T-helper 1 cell treated with Interleukin-12 subunit alpha and Interleukin-12 subunit beta and Interleukin-4 antibody, amounts not matched to agents 30 ng/mL and 1 ng/mL, for 36 hours (primary cell): ENCODE data around the gene SNAPIN. TPM values are rescaled to one million over a fixed set of nuclear protein-coding genes. Genes with fewer than 3 reads are reported as not detected.

Experiments
- intact Hi-C: fragments of 100-400 bp; cut with micrococcal nuclease; formaldehyde crosslinking; loops from one replicate; pipeline ENCODE4 v1.15.1; 2024
- total RNA-seq: library from RNA; stranded (reverse); gene quantifications from 2 replicates; pipeline ENCODE4 v1.2.3, GENCODE V29; 2022

The SNAPIN gene
- total RNA-seq, 1 donor from 2014 or later, result 36.2 TPM

- intact Hi-C loops, result loop anchor here (5.0 kb wide), 1 partner anchor 654 kb away; the partner anchor contains the start of gene ATP8B2
Observed at GRCh38 chr1:153673511-153673910, 15.0 kb downstream of the SNAPIN start.

GRCh38 chr1:153677718-153678518 is 19.4 kb downstream of the SNAPIN start:
- intact Hi-C loops, result loop anchor here (1.0 kb wide), 2 partner anchors 71 to 308 kb away; partner anchors contain the start of gene RAB13

GRCh38 chr1:153678519-153679336 is 20.2 kb downstream of the SNAPIN start, which contains the start of gene NPR1:
TSS of gene NPR1 (plus strand) at chr1:153678688. CDS start at chr1:153679109, 421 bp downstream.
- intact Hi-C loops, result no loop called here

DNA sequence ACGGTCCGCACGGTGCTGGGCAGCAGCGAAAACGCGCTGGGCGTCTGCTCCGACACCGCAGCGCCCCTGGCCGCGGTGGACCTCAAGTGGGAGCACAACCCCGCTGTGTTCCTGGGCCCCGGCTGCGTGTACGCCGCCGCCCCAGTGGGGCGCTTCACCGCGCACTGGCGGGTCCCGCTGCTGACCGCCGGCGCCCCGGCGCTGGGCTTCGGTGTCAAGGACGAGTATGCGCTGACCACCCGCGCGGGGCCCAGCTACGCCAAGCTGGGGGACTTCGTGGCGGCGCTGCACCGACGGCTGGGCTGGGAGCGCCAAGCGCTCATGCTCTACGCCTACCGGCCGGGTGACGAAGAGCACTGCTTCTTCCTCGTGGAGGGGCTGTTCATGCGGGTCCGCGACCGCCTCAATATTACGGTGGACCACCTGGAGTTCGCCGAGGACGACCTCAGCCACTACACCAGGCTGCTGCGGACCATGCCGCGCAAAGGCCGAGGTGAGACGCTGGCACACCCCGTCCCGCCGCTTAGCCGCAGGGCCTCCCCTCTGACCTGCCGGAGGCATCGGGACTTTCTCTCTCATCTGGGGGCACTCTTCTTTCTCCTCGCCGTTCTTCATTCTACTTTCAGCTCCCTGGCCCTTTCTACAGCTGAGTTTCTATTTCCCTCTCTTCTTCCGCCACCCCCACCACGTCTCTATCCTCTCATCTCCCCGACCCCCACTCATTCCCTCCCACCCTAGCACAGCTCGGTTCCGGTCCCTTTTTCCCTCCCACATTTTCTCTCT is 21.0 kb downstream of the SNAPIN start:
- intact Hi-C loops, result no loop called here

GRCh38 chr1:153680120-153680403 is 21.6 kb downstream of the SNAPIN start:
- intact Hi-C loops, result no loop called here

GRCh38 chr1:153682730-153683129 is 24.2 kb downstream of the SNAPIN start:
- intact Hi-C loops, result no loop called here

DNA sequence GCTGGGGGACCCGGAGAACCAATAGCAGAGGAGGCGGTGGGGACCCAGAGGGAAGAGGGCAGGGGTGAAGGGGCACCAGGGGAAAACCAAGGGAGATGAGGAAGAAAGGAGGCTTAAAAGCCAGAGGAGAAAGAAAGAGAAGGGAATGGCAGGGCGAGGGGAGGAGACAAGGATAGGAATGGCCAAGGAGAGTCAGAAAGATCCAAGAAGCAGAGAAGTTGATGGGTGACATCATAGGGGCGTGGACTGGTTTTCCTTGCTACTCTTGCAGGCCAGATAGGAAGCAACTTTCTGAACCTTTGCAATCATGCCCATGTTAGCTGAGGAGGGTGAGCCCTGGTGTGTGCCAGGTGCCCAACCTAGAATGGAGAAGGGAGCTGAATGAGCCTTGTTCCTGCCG is 25.4 kb downstream of the SNAPIN start:
- intact Hi-C loops, result no loop called here

DNA sequence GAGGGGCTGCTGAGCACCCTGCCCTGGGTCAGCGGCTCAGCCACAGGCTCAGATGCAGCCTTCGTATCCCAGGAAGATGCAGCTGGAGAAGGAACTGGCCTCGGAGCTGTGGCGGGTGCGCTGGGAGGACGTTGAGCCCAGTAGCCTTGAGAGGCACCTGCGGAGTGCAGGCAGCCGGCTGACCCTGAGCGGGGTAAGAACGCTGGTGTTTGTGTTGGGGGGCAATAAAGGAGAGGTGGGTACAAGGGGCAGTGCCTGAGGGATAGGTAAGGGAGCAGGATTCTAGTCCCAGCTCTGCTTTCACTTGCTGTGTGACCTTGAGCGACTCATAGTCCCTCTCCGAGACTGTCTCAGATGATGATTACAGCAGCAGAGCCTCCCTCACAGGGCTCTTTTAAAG is 26.4 kb downstream of the SNAPIN start:
- intact Hi-C loops, result no loop called here

DNA sequence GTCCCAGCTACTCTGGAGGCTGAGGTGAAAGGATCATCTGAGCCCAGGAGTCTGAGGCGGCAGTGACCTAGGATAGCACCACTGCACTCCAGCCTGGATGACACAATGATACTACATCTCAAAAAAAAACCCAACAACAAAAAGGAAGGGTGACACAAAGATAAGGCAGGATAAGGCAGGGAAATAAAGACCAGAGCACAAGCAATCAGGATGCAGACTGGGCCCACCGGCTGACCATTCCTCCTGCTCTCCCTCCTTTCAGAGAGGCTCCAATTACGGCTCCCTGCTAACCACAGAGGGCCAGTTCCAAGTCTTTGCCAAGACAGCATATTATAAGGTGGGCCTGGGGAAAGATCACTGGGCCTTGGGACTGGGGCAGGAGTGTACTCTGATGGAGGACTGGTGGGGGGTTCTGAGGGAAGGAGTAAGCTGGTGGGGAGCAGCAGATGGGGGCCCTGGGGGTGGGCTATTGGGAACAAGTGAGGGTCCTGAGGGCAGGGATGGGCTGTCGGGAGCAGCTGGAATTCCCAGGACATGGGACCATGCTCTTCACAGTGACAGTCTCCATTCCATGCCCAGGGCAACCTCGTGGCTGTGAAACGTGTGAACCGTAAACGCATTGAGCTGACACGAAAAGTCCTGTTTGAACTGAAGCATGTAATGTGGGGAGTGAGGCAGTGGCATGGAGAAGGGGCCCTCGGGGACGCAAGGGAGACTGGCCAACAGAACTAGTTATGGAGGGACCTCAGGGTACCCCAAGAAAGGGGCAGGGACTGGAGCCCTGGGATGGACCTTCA is 27.2 kb downstream of the SNAPIN start:
- intact Hi-C loops, result no loop called here

DNA sequence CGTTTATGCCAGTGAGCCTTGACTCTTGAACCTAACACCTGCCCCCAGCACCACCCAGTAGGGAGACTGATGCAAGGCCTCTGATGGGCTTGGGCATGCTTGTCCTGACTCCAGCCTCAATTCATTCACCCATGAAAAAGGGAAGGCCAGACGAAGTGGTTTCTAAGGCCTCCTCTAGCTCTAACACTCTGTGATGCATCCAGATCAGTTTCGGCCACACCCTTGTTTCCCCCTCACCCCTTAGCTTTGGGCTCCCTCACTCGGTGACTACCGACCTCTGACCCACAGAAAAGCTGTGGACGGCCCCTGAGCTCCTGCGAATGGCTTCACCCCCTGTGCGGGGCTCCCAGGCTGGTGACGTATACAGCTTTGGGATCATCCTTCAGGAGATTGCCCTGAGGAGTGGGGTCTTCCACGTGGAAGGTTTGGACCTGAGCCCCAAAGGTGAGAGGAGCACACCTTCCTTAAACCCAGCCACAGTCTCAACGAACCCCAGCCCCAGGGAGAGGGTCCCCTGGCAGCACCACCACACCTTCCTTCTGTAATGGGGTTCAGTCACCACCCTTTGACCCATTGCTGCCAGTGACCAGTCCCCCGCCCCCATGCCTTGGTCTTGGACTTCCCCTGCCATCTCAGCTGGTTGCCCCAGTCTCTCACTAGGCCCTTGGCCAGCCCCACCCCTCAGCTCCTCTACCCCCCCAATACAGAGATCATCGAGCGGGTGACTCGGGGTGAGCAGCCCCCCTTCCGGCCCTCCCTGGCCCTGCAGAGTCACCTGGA is 29.0 kb downstream of the SNAPIN start:
- intact Hi-C loops, result no loop called here

GRCh38 chr1:153688276-153688675 is 29.8 kb downstream of the SNAPIN start:
- intact Hi-C loops, result no loop called here

- intact Hi-C loops, result no loop called here
Observed at GRCh38 chr1:153688736-153689328, 30.3 kb downstream of the SNAPIN start.

DNA sequence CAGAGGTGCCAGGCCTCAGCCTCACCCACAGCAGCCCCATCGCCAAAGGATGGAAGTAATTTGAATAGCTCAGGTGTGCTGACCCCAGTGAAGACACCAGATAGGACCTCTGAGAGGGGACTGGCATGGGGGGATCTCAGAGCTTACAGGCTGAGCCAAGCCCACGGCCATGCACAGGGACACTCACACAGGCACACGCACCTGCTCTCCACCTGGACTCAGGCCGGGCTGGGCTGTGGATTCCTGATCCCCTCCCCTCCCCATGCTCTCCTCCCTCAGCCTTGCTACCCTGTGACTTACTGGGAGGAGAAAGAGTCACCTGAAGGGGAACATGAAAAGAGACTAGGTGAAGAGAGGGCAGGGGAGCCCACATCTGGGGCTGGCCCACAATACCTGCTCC is 35.0 kb downstream of the SNAPIN start:
- intact Hi-C loops, result no loop called here

- intact Hi-C loops, result no loop called here
Observed at GRCh38 chr1:153696741-153697140, 38.2 kb downstream of the SNAPIN start.

DNA sequence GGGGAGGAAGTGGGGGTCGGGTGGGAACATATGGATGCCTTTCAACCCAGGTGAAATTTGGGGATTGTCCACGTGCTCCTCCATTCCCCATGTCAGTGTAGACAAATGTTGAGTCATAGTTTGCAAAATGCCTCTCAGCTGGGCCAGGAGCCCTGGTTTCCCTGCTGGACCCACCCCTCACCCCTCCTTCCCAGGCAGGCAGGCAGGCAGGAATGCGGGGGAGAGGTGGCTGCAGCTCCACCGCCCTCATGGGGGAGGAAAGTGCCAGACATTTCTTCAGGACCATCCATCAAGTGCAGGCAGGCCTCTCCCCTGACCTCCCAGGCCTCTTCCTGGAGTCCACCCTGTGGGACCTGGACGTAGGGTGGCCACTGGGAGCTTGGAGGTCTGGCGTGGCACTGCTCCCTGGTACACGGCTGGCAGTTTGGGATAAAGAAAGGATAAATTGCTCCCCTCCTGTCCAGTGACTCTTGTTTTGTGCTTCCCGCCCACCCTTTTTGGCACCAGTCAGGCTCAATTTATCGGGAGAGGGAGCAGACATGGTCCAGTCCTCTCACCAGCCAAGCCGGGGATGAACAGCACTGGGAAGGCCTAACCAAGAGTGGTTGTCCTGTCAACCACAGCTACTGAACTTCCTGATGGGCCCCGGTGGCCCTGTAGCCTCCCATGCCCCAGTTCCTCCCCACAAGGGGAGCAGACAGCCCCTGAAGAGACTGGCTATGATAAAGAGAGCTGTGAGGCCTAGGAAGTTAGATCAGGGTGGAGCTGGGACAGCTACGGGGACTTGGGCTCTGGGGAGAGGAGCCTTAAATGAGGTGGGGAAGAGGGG is 38.9 kb downstream of the SNAPIN start:
- intact Hi-C loops, result no loop called here

DNA sequence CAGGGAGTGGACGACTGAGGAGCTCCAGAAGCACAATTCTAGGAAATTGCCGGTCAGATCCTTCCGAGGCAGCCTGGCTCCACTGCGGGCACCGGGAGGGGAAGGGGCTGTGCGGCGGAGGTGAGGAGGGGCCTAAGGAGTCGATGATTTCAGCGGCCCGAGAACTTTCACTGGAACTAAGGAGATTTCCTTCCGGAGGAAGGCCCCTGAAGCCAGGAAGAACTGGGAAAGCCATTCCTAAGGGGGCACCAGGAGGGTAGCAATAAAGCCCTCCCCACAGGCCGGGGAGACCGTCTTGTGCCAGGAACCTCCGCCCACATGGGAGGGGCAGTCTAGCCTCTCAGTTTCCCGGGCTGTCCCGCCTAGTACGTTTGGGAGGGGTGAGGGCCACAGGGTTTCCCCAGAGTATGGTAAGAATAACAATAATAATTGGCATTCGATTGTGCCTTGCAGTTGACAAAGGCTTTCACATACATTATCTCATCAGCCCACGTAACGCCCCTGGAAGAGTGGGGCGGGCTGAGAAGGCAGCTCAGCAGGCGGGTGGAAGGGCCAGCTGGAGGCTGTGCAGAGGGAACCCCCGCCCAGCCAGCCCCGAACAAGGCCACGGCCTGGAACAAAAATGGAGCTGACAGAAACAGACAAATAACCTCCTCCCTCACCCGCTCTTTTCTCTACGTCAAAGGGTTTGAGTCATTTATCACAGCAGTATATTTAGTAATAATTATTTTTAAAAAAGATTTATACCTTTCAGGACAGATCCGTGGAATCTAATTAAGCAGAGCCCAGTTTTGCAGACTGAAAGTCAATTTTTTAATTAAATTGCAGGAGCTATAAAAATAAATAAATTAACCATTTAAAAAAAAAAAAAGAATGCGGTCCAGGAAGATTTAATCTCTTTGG is 39.8 kb downstream of the SNAPIN start:
- intact Hi-C loops, result no loop called here

GRCh38 chr1:153698923-153699714 is 40.6 kb downstream of the SNAPIN start:
- intact Hi-C loops, result no loop called here
